ENCODE results near the gene ELANE. TPM values are rescaled to one million over a fixed set of nuclear protein-coding genes. Genes with fewer than 3 reads are reported as not detected.

The ELANE gene
- total and polyA plus RNA-seq, 7 donors: 0.39 to 0.95 (median 0.55) TPM; not detected in 2

- no peak overlapping the region for H3K27ac ChIP-seq
- intact Hi-C loops (cut with DNase I): no loop called here
- H3K36me3 ChIP-seq (ENCODE audit: insufficient read depth in 1 of 2, low read depth in 1 of 2): peaks cover 0 to 24% of the 10 kb centered on the region in 2 donors
- no peaks in the 10 kb centered on the region for H3K4me1 ChIP-seq
- TF ChIP-seq CTCF (IDR thresholded peaks at IDR 0.05): no peak
- ATAC-seq (peak in 3 of 4 donors; percentile 29 to 61 (median 42)), DNase-seq (peak; percentile 13 to 49)
- WGBS, 3 donors: 86 to 88% (median 86%) methylated on average over 29 to 30 of the region's 30 CpGs
- H3K4me3 ChIP-seq: no peak overlapping the region
- H3K9me3 ChIP-seq: no peaks in the 10 kb centered on the region
- H3K27me3 ChIP-seq (ENCODE audit: insufficient read depth in 3 of 3, low read length in 2 of 3): no peaks in the 10 kb centered on the region
Measured at GRCh38 chr19:900302-901111, 48.4 kb downstream of the ELANE start.

- no peak for ATAC-seq
- H3K4me3 ChIP-seq: no peak overlapping the region
- H3K36me3 ChIP-seq (ENCODE audit: insufficient read depth in 1 of 2, low read depth in 1 of 2): peaks cover 0 to 24% of the 10 kb centered on the region in 2 donors
- H3K4me1 ChIP-seq: no peaks in the 10 kb centered on the region
- intact Hi-C loops (cut with DNase I): no loop called here
- peak; percentile 15 to 47 for DNase-seq
- H3K9me3 ChIP-seq: no peaks in the 10 kb centered on the region
- no peaks in the 10 kb centered on the region for H3K27me3 ChIP-seq (ENCODE audit: insufficient read depth in 3 of 3, low read length in 2 of 3)
- 92 to 95% (median 93%) methylated on average over 26 to 27 of the region's 27 CpGs for WGBS, 3 donors
- H3K27ac ChIP-seq: no peak overlapping the region
- TF ChIP-seq CTCF (IDR thresholded peaks at IDR 0.05): no peak
Measured at GRCh38 chr19:901216-902092, 49.4 kb downstream of the ELANE start.

GRCh38 chr19:902093-902370, 49.9 kb downstream of the ELANE start:
- DNase-seq (no peak), ATAC-seq (no peak)
- Histone ChIP-seq H3K4me1 (no peaks in the 10 kb centered on the region), H3K27ac (no peak overlapping the region), H3K27me3 (ENCODE audit: insufficient read depth in 3 of 3, low read length in 2 of 3) (no peaks in the 10 kb centered on the region), H3K4me3 (no peak overlapping the region), H3K9me3 (no peaks in the 10 kb centered on the region), H3K36me3 (ENCODE audit: insufficient read depth in 1 of 2, low read depth in 1 of 2) (peaks cover 0 to 19% of the 10 kb centered on the region in 2 donors)
- intact Hi-C loops (cut with DNase I): no loop called here
- WGBS, 3 donors: 83 to 95% (median 88%) methylated on average over 6 to 7 of the region's 7 CpGs
- no peak for TF ChIP-seq CTCF (IDR thresholded peaks at IDR 0.05)

GRCh38 chr19:902446-903226, 50.5 kb downstream of the ELANE start:
- no peak overlapping the region for H3K27ac ChIP-seq
- H3K9me3 ChIP-seq: no peaks in the 10 kb centered on the region
- peaks cover 0 to 16% of the 10 kb centered on the region in 2 donors for H3K36me3 ChIP-seq (ENCODE audit: insufficient read depth in 1 of 2, low read depth in 1 of 2)
- no peak overlapping the region for H3K4me3 ChIP-seq
- no peak for ATAC-seq
- no peak for DNase-seq
- H3K4me1 ChIP-seq: no peaks in the 10 kb centered on the region
- no peaks in the 10 kb centered on the region for H3K27me3 ChIP-seq (ENCODE audit: insufficient read depth in 3 of 3, low read length in 2 of 3)
- intact Hi-C loops (cut with DNase I): no loop called here
- no peak for TF ChIP-seq CTCF (IDR thresholded peaks at IDR 0.05)
- 80 to 89% (median 82%) methylated on average over 14 of the region's 14 CpGs for WGBS, 3 donors

Measured in psoas muscle (tissue), 8 donors.